HT-29 (cell line): Measurements from ENCODE around the gene JARID2. TPM values are rescaled to one million over a fixed set of nuclear protein-coding genes. Genes with fewer than 3 reads are reported as not detected.
A peak's percentile ranks its signal among the peaks of the same experiment; 100 is the strongest.

Source experiments
- DNase-seq: peaks from one replicate; pipeline ENCODE4 v3.0.0-alpha.2; 2015; ENCODE audit warnings: low spot score
- total RNA-seq: library from RNA; depleted of rRNA; stranded (reverse); fragments of >200 nt; shearing (Covaris generic); gene quantifications from 2 replicates; pipeline ENCODE4 v1.2.3, GENCODE V29; 2014

The JARID2 gene
- total RNA-seq, 1 experiment from 2014 or later: 6.7 TPM

DNA sequence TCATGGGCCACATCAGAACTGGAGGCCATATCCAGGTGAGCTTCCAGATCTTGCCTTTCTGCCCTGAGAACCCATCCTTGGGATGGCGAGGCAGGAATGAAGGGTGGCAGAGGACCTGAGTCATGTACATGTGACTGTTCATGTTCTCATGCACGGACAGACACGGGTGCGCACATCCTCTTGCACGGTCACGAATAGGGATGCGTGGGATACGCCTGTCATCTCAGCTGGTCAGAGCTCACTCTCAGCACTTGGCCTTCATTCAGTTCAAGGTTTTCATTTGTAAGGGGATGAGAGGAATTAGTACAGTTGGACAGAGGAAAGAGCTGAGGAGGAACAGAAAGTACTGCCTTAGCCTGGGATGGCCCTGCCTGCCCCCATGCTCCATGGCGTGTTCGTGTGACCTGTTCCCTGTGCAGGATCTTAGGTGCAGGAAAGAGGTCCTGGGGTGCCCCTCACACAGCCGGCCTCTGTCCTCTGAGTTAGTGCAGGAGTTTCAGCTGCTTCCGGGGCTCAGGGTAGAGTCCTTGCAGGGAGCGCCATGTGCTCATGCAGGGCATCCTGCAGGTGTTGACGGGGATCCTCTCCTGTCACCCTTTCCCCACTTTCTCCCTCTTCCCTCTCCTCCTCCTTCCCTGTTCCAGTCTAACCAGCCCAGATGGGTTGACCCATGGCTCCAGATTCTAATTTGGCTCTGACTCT, 243.5 kb downstream of the JARID2 start:
- no peak for DNase-seq

GRCh38 chr6:15490242-15491100, 244.6 kb downstream of the JARID2 start:
- no peak for DNase-seq

GRCh38 chr6:15491255-15491985, 245.6 kb downstream of the JARID2 start:
- peak; percentile 66 for DNase-seq

DNA sequence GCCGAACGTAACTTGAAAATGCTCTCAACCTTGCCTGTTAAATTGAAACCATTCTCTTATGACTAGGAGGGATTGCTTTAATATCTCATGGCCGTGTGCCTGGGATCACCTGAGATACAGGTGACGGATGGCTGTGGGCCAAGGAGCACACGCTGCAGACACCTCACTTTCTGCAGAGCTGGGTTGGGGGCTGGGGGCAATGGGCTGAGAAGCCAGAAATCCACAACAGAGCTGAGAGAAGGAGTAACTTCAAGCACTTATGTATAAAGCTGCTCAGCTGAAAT, 246.1 kb downstream of the JARID2 start:
- DNase-seq: no peak

- no peak for DNase-seq
Observed at GRCh38 chr6:15493437-15494168, 247.7 kb downstream of the JARID2 start.

GRCh38 chr6:15495375-15495901, 249.6 kb downstream of the JARID2 start:
- DNase-seq: no peak

DNA sequence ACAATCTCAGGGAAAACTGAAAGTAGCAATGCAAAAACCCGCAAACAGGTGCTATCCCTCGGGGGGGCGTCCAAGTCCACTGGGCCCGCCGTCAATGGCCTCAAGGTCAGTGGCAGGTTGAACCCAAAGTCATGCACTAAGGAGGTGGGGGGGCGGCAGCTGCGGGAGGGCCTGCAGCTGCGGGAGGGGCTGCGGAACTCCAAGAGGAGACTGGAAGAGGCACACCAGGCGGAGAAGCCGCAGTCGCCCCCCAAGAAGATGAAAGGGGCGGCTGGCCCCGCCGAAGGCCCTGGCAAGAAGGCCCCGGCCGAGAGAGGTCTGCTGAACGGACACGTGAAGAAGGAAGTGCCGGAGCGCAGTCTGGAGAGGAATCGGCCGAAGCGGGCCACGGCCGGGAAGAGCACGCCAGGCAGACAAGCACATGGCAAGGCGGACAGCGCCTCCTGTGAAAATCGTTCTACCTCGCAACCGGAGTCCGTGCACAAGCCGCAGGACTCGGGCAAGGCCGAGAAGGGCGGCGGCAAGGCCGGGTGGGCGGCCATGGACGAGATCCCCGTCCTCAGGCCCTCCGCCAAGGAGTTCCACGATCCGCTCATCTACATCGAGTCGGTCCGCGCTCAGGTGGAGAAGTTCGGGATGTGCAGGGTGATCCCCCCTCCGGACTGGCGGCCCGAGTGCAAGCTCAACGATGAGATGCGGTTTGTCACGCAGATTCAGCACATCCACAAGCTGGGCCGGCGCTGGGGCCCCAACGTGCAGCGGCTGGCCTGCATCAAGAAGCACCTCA, 250.7 kb downstream of the JARID2 start:
- no peak for DNase-seq

DNA sequence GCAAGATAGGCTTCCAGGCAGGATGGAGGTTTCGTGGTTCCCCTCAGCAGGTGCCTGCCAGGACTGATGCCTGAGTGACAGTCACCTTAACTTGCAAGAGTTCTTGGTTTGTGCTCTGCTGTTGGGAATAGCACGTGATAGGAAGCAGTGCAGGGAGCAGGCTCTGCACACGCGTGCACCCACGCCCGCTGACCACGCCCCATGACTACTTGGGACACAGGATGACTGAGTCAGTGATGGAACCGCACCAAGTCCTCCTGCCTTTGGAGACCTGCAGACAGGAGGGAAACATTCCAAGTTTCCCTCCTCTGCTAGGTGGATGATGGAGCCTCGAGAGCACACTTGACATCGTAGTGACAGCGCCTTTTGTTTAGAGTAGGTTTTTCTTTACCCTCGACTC, 252.8 kb downstream of the JARID2 start:
- no peak for DNase-seq

DNA sequence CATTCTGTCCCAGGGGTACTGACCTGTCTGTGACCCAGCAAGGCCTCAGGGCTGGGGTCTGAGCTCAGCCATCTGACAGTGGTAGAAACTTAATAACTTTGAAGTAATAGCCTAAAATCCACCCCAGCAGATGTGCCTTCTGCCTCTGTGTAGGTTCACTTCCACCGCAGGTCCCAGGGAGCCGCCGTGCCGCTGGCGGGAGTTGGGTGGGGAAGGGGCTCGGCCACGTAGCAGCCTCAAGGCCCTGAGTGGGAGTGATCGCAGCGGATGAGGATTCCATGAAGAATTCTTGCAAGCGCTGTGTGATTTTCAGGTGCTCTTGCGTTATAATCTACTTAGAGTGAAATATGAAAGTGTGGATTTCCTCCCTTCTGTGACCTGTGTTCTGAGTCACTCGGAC, 253.3 kb downstream of the JARID2 start:
- no peak for DNase-seq

GRCh38 chr6:15499591-15499990, 253.7 kb downstream of the JARID2 start:
- DNase-seq: no peak

- DNase-seq: no peak
Observed at GRCh38 chr6:15500078-15500740, 254.3 kb downstream of the JARID2 start.

- no peak for DNase-seq
Observed at GRCh38 chr6:15500901-15501825, 255.3 kb downstream of the JARID2 start.

DNA sequence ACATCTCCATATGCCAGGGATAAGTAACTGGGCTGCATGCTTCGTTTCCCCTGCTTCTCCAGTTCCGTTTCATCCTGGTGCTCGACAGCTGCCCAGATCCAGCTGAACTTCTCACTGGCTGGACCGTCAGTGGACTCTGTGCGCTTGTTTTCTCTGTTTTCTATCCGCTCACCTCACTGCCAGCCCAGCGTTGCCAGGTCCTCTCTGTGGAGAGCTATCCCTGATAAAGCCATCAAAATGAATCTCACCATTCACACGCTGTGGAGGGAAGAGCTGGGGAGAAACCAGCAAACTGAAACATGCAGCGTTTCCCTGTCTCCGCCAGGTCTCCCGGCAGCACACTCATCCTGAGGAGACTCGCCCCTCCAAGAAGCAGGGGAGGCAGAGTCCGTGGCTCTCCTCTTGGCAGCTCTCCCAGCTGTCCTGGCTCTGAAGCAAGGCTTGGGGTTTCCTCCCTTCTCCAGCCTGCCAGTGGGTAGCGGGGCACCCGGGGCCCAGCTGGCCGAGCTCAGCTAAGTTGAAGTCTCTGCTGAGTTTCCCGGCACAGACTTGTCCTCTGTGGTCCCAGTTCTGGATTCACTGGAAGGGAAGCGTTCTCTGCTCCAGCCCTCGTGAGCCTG, 256.1 kb downstream of the JARID2 start:
- DNase-seq: no peak

DNA sequence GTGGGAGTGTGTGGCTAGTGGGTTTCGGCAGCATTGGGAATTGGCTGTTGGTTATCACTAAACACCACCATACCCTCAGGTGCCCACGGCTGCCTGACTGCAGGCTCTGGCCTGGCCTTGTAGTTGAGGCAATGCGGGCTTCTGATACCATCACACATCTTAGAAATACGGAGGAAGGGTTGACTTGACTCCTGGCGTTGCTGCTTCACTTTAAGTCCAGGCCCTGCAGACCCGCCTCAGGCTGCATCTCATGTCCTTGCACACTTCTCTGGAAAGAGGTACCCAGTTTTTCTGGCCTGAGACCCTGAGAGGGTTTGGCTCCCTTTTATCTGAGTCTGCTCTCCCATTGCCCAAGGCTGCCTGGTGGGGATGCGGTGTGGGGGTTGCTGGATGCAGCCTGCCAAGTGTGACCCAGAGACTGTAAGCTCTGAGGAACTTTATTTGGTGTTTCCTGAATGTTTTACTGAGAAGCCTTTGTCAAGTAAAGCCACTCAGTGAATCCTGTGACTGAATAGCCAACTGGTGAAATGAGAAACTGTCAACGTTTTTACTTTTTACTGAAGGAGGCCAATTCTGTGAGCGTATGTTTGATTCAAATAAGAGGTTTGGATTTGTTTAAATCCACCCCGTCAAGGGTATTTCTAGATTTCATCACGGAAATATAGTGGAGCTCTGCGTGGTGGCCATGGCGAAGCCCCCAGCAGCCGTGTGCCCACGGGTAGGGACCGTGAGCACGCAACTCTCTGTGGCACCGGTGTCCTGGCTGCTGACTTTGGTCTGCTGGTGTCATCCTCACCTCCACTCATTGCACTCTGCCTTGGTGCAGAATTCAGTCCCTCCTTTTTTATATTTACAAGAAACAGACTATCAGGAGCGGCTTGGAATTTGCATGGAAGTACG, 256.8 kb downstream of the JARID2 start:
- DNase-seq: no peak

GRCh38 chr6:15503346-15503680, 257.4 kb downstream of the JARID2 start:
- no peak for DNase-seq

DNA sequence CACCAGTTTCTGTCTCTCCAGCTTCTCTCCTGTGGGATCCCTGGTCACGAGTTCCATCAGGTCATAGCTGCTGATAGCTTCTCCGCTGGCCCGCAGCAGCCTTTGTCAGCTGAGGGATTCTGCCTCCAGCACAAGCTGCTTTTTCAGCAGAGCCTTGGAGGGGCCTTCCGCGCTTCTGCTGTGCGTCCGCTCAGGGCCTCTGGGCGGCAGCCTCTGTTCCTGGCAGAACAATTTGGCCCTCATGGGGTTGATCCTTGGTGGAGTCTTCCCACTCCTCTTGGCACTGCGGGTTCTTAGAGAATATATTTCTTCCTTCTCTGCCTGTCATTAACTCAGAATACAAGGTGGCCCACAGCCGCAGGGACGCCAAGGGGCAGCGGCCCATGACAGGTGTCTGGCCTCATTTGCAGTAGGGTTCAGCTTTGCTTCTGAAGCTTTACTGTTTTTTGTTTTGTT, 258.2 kb downstream of the JARID2 start:
- DNase-seq: no peak

DNA sequence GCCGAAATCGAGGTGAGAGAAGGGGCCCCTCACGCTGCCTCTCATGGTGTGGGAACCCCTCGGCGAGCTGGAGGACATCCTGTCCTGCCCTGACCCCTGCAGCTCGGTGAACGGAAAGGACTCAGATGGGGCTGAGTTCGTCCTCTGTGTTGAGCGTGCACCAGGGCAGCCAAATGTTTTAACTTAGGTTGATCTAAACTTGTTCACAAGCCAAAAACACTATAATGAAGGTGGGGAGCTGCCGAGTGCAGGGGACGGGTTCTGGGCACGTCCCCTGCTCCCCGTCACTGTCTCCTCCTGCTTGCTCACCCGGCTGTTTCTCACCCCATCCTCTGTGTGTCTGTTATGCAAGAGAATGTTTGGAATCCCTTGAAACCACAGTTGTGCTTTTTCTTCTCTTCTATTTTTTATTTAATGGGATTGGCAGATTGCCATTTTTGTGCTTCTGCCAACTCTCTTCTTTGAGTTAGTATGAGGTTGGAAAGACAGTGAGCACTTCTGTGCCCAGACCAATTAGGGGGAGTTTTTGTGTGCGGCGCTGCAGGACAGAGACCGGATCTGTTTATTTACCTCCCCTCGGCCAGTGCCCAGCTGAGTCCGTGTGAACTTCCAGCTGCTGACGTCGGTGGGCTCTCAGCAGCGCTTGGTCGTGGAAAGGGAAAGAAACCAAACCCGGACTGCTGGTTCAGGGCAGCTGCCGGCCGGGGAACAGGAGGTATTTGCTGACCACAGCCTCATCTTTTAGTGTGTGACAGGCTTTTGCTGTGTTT, 258.9 kb downstream of the JARID2 start:
- peak; percentile 61 for DNase-seq
